GM12878 (cell line): ENCODE results near the gene GRB10. TPM values are rescaled to one million over a fixed set of nuclear protein-coding genes. Genes with fewer than 3 reads are reported as not detected.

Experiments used
- ATF7 ChIP-seq: fragments of 450-650 bp; IDR thresholded peaks from 2 replicates; pipeline ENCODE4 v1.6.1; 2016; ENCODE audit warnings: low read depth, mild to moderate bottlenecking
- CBX3 ChIP-seq: fragments of 200-600 bp; sonication (generic); IDR thresholded peaks from 2 replicates; pipeline ENCODE4 v1.6.1; 2016; ENCODE audit warnings: low read depth, borderline replicate concordance
- CHD1 ChIP-seq: IDR thresholded peaks from 2 replicates; pipeline ENCODE4 v1.6.1; 2012; ENCODE audit warnings: low read depth, low read length, improper control_type of control experiment
- KDM1A ChIP-seq: fragments of 200-600 bp; sonication (generic); IDR thresholded peaks from 2 replicates; pipeline ENCODE4 v1.6.1; 2016; ENCODE audit warnings: borderline replicate concordance
- MEF2B ChIP-seq: fragments of 450-650 bp; IDR thresholded peaks from 2 replicates; pipeline ENCODE4 v1.6.1; 2018; ENCODE audit warnings: mild to moderate bottlenecking, moderate library complexity; ENCODE audit not compliant: partially characterized antibody, poor library complexity, severe bottlenecking
- MXI1 ChIP-seq: fragments of 150-350 bp; IDR thresholded peaks from 2 replicates; pipeline ENCODE4 v1.6.1; 2011; ENCODE audit warnings: low read depth, mild to moderate bottlenecking, inconsistent platforms, low read length, improper control_type of control experiment
- MYC ChIP-seq: IDR thresholded peaks from 2 replicates; pipeline ENCODE4 v1.6.1; 2011; ENCODE audit warnings: mild to moderate bottlenecking, low read length, moderate library complexity, inconsistent platforms; ENCODE audit not compliant: insufficient read depth, insufficient replicate concordance, insufficient read length, severe bottlenecking
- NBN ChIP-seq: fragments of 450-650 bp; IDR thresholded peaks from 2 replicates; pipeline ENCODE4 v1.6.1; 2016
- REST ChIP-seq: IDR thresholded peaks from 2 replicates; pipeline ENCODE4 v1.6.1; 2012; ENCODE audit warnings: mild to moderate bottlenecking, low read depth, low read length
- TCF7 ChIP-seq: IDR thresholded peaks from 2 replicates; pipeline ENCODE4 v1.6.1; 2014; ENCODE audit warnings: antibody characterized with exemption, borderline replicate concordance
- ZBED1 ChIP-seq: IDR thresholded peaks from 2 replicates; pipeline ENCODE4 v1.6.1; 2016; ENCODE audit warnings: borderline replicate concordance
- polyA plus RNA-seq, 11 experiments: library from polyadenylated mRNA; depleted of rRNA in 4 of 11; unstranded in 6 of 11; stranded (reverse) in 5 of 11; fragments of >200 nt; fragmentation: Nextera tagmentation in 4 of 11; fragmentation: Illumina TruSeq in 1 of 11; extraction: Ambion mirVana in 4 of 11; extraction: Trizol in 1 of 11; gene quantifications; 1 replicate in 1 of 11; 2 replicates in 10 of 11; pipeline versions ENCODE4 v1.2.1 to v1.2.3, GENCODE V29; 2011 to 2016; ENCODE audit warnings: inconsistent platforms in 2 of 11, missing spikeins in 2 of 11, low read depth in 1 of 11
- total RNA-seq, 4 experiments: library from RNA; depleted of rRNA in 3 of 4; stranded (reverse); fragments of >200 nt in 3 of 4; fragmentation: Illumina TruSeq in 1 of 4; extraction: Trizol in 1 of 4; gene quantifications; 2 replicates each; pipeline versions ENCODE4 v1.2.1 to v1.2.3, GENCODE V29; 2013 to 2021
- TF ChIP-seq, protein P1 (sequence below): fragments of 150-350 bp; IDR thresholded peaks from 2 replicates; pipeline ENCODE4 v1.6.1; 2014; ENCODE audit warnings: mild to moderate bottlenecking, low read depth, low read length

Gene GRB10
- total and polyA plus RNA-seq, 10 of the 15 experiments (the other 5 are each of a cell fraction or from before 2014, with no cell fraction given), result 0.04 to 0.33 TPM; not detected in 8

- TF ChIP-seq, protein P1, sequence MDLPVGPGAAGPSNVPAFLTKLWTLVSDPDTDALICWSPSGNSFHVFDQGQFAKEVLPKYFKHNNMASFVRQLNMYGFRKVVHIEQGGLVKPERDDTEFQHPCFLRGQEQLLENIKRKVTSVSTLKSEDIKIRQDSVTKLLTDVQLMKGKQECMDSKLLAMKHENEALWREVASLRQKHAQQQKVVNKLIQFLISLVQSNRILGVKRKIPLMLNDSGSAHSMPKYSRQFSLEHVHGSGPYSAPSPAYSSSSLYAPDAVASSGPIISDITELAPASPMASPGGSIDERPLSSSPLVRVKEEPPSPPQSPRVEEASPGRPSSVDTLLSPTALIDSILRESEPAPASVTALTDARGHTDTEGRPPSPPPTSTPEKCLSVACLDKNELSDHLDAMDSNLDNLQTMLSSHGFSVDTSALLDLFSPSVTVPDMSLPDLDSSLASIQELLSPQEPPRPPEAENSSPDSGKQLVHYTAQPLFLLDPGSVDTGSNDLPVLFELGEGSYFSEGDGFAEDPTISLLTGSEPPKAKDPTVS, result no peak
- TF ChIP-seq TCF7 (no peak), ZBED1 (no peak), MEF2B (no peak), NBN (no peak), ATF7 (no peak), CBX3 (no peak), CHD1 (no peak), REST (no peak), MXI1 (no peak), KDM1A (no peak), MYC (no peak)
These were observed 84.9 kb downstream of the GRB10 start (continued) for GRCh38 chr7:50697748-50698147.
